GM18870 (cell line): ENCODE data around the gene KLHL12.

Experiments used
- ATAC-seq: cut with Tn5 transposase; IDR thresholded peaks from one replicate; pipeline ENCODE4 v1.9.1; 2021; ENCODE audit warnings: moderate library complexity; ENCODE audit not compliant: unreplicated experiment

KLHL12 gene

GRCh38 chr1:202844259-202844658 is 82.8 kb downstream of the KLHL12 start:
- ATAC-seq: no peak

DNA sequence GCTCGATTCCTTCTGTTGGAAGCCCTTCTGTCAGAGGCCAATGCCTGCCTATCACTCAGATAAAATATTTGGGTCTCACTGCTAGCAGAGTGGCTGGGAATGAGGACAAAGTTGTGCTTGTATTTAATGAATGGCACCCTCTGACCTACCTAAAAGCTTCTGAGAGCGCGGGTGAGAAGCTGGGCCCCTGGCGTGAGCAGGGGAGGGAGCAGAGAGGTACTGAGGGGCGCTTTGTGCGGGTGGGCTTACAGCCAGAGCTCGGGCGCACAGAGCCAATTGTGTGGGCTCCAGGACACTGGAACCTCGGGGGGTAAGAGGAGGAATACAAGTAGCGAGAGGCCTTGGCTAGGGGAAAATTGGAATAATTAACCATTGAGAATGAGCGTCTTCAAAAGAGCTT is 84.0 kb downstream of the KLHL12 start:
- no peak for ATAC-seq
